Activated naive CD4-positive, alpha-beta T cell treated with anti-CD3 and anti-CD28 coated beads, Interleukin-2, amount 50 U/mL, for 16 hours (primary cell): Measurements from ENCODE around the gene SNX7.

Experiments
- DNase-seq: peaks from one replicate; pipeline ENCODE4 v3.0.0-alpha.2; 2020

SNX7 gene

GRCh38 chr1:98661544-98662355 lies at the start of gene SNX7:
Gene SNX7 (plus strand): TSS chr1:98661721. CDS start chr1:98661732, 11 bp downstream.
- DNase-seq = no peak

- DNase-seq = no peak
These were observed 24.2 kb upstream of the SNX7 start for GRCh38 chr1:98637316-98637715.

- no peak for DNase-seq
These were observed 23.3 kb upstream of the SNX7 start for GRCh38 chr1:98638185-98638584.

GRCh38 chr1:98644510-98644909 lies 17.0 kb upstream of the SNX7 start:
- DNase-seq = no peak

- no peak for DNase-seq
These were observed 10.3 kb upstream of the SNX7 start for GRCh38 chr1:98651116-98651632.

- DNase-seq = no peak
These were observed 8.4 kb upstream of the SNX7 start for GRCh38 chr1:98653123-98653522.

GRCh38 chr1:98659879-98660278 lies 1.6 kb upstream of the SNX7 start:
- DNase-seq = no peak

- DNase-seq = no peak
These were observed 479 bp upstream of the SNX7 start for GRCh38 chr1:98660940-98661543.

- no peak for DNase-seq
These were observed 792 bp downstream of the SNX7 start for GRCh38 chr1:98662356-98662670.

GRCh38 chr1:98668733-98669132 lies 7.2 kb downstream of the SNX7 start:
- no peak for DNase-seq

GRCh38 chr1:98669355-98670296 lies 8.1 kb downstream of the SNX7 start:
- DNase-seq = no peak

GRCh38 chr1:98672189-98672588 lies 10.7 kb downstream of the SNX7 start:
- DNase-seq = no peak

- no peak for DNase-seq
These were observed 12.7 kb downstream of the SNX7 start for GRCh38 chr1:98674075-98674781.

GRCh38 chr1:98675282-98675681 lies 13.8 kb downstream of the SNX7 start:
- DNase-seq = no peak

GRCh38 chr1:98677288-98677687 lies 15.8 kb downstream of the SNX7 start:
- no peak for DNase-seq

GRCh38 chr1:98681812-98682211 lies 20.3 kb downstream of the SNX7 start:
- DNase-seq = no peak

- DNase-seq = no peak
These were observed 26.7 kb downstream of the SNX7 start for GRCh38 chr1:98688110-98688739.

- DNase-seq = no peak
These were observed 29.1 kb downstream of the SNX7 start for GRCh38 chr1:98690576-98690975.

GRCh38 chr1:98692482-98692881 lies 31.0 kb downstream of the SNX7 start:
- DNase-seq = no peak

GRCh38 chr1:98693385-98693784 lies 31.9 kb downstream of the SNX7 start:
- DNase-seq = no peak

GRCh38 chr1:98696077-98696476 lies 34.6 kb downstream of the SNX7 start:
- no peak for DNase-seq

- no peak for DNase-seq
These were observed 36.3 kb downstream of the SNX7 start for GRCh38 chr1:98697781-98698180.
